ENCODE measurements around the gene GUK1. TPM values are rescaled to one million over a fixed set of nuclear protein-coding genes. Genes with fewer than 3 reads are reported as not detected.

Gene GUK1
- total and polyA plus RNA-seq, 2 of the 4 experiments (the other 2 are of a cell fraction): 465 to 548 TPM

GRCh38 chr1:228142701-228143136, 2.6 kb downstream of the GUK1 start:
- DNase-seq: no peak
- Histone ChIP-seq H3K9me1 (ENCODE audit: insufficient read depth, low read length) (peaks cover 24% of the 10 kb centered on the region), H3K4me3 (ENCODE audit: insufficient read depth, low read depth, low read length) (no peak overlapping the region), H2BK20ac (ENCODE audit: low read depth, low read length) (no peak overlapping the region), H4K91ac (ENCODE audit: insufficient read depth, low read depth, low read length) (no peak overlapping the region), H2AK9ac (replicated peaks; ENCODE audit: low read depth, low read length, poor library complexity) (no peak overlapping the region), H3K56ac (ENCODE audit: extremely low read depth, insufficient read depth, low read length) (no peak overlapping the region), H3K23ac (ENCODE audit: low read depth, low read length) (no peak overlapping the region), H3K18ac (ENCODE audit: low read depth, low read length) (no peak overlapping the region), H3K27me3 (ENCODE audit: control insufficient read depth, insufficient read depth, low read length) (no peaks in the 10 kb centered on the region), H2BK15ac (ENCODE audit: low read depth, low read length) (no peak overlapping the region), H3K4ac (ENCODE audit: low read depth, low read length) (no peak overlapping the region), H4K20me1 (ENCODE audit: insufficient read depth, low read length) (peaks cover 67% of the 10 kb centered on the region), H2BK5ac (ENCODE audit: low read depth, low read length, poor library complexity, severe bottlenecking) (no peak overlapping the region), H4K5ac (ENCODE audit: low read depth, low read length) (no peak overlapping the region), H3K4me1 (ENCODE audit: control insufficient read depth, insufficient read depth, low read length) (peaks cover 19% of the 10 kb centered on the region), H3K9ac (ENCODE audit: low read depth, low read length) (no peak overlapping the region), H3K79me1 (ENCODE audit: low read depth in 1 of 2, low read length in 2 of 2) (peaks cover 0 to 60% of the 10 kb centered on the region in 2 experiments; a peak in 2 of 4 replicates), H2AK5ac (ENCODE audit: low read depth, low read length) (no peak overlapping the region), H4K8ac (ENCODE audit: low read depth in 2 of 2, low read length in 2 of 2) (no peak overlapping the region), H2AFZ (replicated peaks; ENCODE audit: low read length, poor library complexity) (peak overlapping the region; percentile 14), H3K14ac (replicated peaks; ENCODE audit: low read depth, low read length) (no peak overlapping the region), H3K9me3 (ENCODE audit: control insufficient read depth, insufficient read depth, low read length) (no peaks in the 10 kb centered on the region), H3K27ac (ENCODE audit: insufficient read depth, low read length) (no peak overlapping the region), H3K4me2 (ENCODE audit: low read depth, low read length) (no peak overlapping the region; the same call in 1 of the 2 replicates), H2BK120ac (ENCODE audit: low read depth, low read length) (no peak overlapping the region), H3K36me3 (ENCODE audit: control insufficient read depth, insufficient read depth, low read length) (peaks cover 12% of the 10 kb centered on the region)
- BruUV-seq (replicated peaks): no TSS peak
- ChIA-PET CTCF (interaction anchor here (1.3 kb wide), 1 partner anchor 147 kb away, joined by 4 read pairs; no protein-coding TSS in a partner anchor), POLR2A (ENCODE audit: unreplicated experiment) (no interaction called here)
- dilution Hi-C loops (cut with HindIII; ENCODE audit: low sequenced_read_pairs, unreplicated experiment): no loop called here
- in situ Hi-C loops (cut with MboI; ENCODE audit: low sequenced_read_pairs): no loop called here
- TF ChIP-seq RFX5 (IDR thresholded peaks at IDR 0.05; ENCODE audit: low read depth, low read length) (no peak), POLR2A (IDR thresholded peaks at IDR 0.05; ENCODE audit: low read depth, low read length) (no peak), MAFK (IDR thresholded peaks at IDR 0.05; ENCODE audit: low read depth, low read length) (no peak), RCOR1 (IDR thresholded peaks at IDR 0.05; ENCODE audit: insufficient replicate concordance, low read length) (no peak)
- intact Hi-C loops (cut with micrococcal nuclease): loop anchor here (5.0 kb wide), 1 partner anchor 40 kb away; the partner anchor contains the start of gene C1orf35
- no peak for ATAC-seq (ENCODE audit: low read depth)
- WGBS, 2 experiments (ENCODE audit: extremely low coverage in 2 of 2, insufficient read length in 1 of 2): 78% methylated on average over 5 of the region's 11 CpGs; no CpG with 5 or more reads in 1 of the 2 experiments
